ENCODE measurements around the gene ACVR1. TPM values are rescaled to one million over a fixed set of nuclear protein-coding genes. Genes with fewer than 3 reads are reported as not detected.

Gene ACVR1
- total and polyA plus RNA-seq, 2 of the 13 experiments (the other 11 are each of a cell fraction or from before 2014, with no cell fraction given) = 2.3 to 5.4 TPM

DNA sequence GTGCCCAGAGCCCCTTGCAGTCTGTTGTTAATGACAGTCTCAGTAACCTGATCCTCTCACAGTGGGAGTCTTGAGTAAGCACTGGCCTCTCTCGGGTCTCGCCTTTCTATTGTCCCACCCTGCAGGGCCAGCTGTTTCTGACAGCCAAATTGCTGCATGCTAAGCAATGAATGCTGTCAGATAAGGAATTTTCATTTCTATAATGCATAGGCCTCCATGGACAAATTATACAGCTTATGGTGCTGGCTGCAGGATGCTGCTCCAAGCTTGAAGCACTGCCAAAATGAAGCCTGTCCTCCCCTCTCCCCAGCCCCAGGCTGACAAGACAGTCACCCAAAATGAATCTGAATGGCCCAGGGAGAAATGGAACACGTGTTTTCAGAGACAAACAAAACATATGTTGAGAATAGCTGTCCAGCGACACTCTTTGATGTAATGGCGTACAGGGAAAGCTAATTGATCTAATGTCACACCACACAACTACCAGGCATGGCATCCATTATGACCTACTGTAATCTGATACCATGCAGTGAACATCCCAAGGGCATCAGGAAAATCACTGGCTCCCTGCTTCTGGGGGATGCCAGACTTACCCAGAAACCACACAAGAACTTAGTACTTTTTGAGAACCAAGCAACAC lies 36.8 kb downstream of the ACVR1 start (continued):
- TF ChIP-seq, protein P1, sequence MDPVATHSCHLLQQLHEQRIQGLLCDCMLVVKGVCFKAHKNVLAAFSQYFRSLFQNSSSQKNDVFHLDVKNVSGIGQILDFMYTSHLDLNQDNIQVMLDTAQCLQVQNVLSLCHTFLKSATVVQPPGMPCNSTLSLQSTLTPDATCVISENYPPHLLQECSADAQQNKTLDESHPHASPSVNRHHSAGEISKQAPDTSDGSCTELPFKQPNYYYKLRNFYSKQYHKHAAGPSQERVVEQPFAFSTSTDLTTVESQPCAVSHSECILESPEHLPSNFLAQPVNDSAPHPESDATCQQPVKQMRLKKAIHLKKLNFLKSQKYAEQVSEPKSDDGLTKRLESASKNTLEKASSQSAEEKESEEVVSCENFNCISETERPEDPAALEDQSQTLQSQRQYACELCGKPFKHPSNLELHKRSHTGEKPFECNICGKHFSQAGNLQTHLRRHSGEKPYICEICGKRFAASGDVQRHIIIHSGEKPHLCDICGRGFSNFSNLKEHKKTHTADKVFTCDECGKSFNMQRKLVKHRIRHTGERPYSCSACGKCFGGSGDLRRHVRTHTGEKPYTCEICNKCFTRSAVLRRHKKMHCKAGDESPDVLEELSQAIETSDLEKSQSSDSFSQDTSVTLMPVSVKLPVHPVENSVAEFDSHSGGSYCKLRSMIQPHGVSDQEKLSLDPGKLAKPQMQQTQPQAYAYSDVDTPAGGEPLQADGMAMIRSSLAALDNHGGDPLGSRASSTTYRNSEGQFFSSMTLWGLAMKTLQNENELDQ (CRISPR knock-in tag; IDR thresholded peaks at IDR 0.05; ENCODE audit: borderline replicate concordance) = no peak
- TF ChIP-seq U2AF2 (IDR thresholded peaks at IDR 0.05; ENCODE audit: low read depth, low read length) (no peak), SIX4 (CRISPR knock-in tag; IDR thresholded peaks at IDR 0.05) (peak; percentile 91)

GRCh38 chr2:157838442-157839161 lies 37.5 kb downstream of the ACVR1 start:
- peaks cover 76% of the 10 kb centered on the region for H3K4me1 ChIP-seq (ENCODE audit: insufficient read depth, low read length)
- peak; percentile 28; the same call in 1 of the 2 replicates for TF ChIP-seq PHF21A (CRISPR knock-in tag; IDR thresholded peaks at IDR 0.05)
- TF ChIP-seq ZNF556 (CRISPR knock-in tag; IDR thresholded peaks at IDR 0.05; ENCODE audit: borderline replicate concordance) = peak; percentile 95; the same call in 1 of the 2 replicates
- TF ChIP-seq SIX4 (CRISPR knock-in tag; IDR thresholded peaks at IDR 0.05) = 0 out of 2 replicates have a peak, but pooled peaks have one; percentile 22
- 0 out of 2 replicates have a peak, but pooled peaks have one; percentile 14 for TF ChIP-seq ZNF7 (CRISPR knock-in tag; IDR thresholded peaks at IDR 0.05)
- peak; percentile 92 for TF ChIP-seq GATAD2A (CRISPR knock-in tag; IDR thresholded peaks at IDR 0.05)
- peak; percentile 53; the same call in 1 of the 2 replicates for TF ChIP-seq SKIL (CRISPR knock-in tag; IDR thresholded peaks at IDR 0.05; ENCODE audit: borderline replicate concordance)
- peak; percentile 55; the same call in 1 of the 2 replicates for TF ChIP-seq NFIC (IDR thresholded peaks at IDR 0.05; ENCODE audit: low read length)
- no peak for TF ChIP-seq ZFP90 (CRISPR knock-in tag; IDR thresholded peaks at IDR 0.05; ENCODE audit: borderline replicate concordance)
- TF ChIP-seq ZNF724P (CRISPR knock-in tag; IDR thresholded peaks at IDR 0.05; ENCODE audit: borderline replicate concordance) = no peak
- peak; percentile 67; the same call in 1 of the 2 replicates for TF ChIP-seq POGZ (CRISPR knock-in tag; IDR thresholded peaks at IDR 0.05)
- TF ChIP-seq ZNF614 (CRISPR knock-in tag; IDR thresholded peaks at IDR 0.05; ENCODE audit: borderline replicate concordance) = peak; percentile 58; the same call in 1 of the 2 replicates
- TF ChIP-seq TFE3 (CRISPR knock-in tag; IDR thresholded peaks at IDR 0.05) = peak; percentile 62; the same call in 1 of the 2 replicates
- TF ChIP-seq ELF4 (CRISPR knock-in tag; IDR thresholded peaks at IDR 0.05; ENCODE audit: borderline replicate concordance) = peak; percentile 73; the same call in 1 of the 2 replicates

More at GRCh38 chr2:157838442-157839161, 37.5 kb downstream of the ACVR1 start:
- DNase-seq (ENCODE audit: low spot score) (peak; percentile 88), ATAC-seq (peak; percentile 87), FAIRE-seq (peak; percentile 73)
- no peaks in the 10 kb centered on the region for H3K79me2 ChIP-seq (ENCODE audit: insufficient read depth, low read length)
- H3K4me2 ChIP-seq (ENCODE audit: low read depth, low read length) = peak overlapping the region; percentile 96
- in situ Hi-C loops (cut with HindIII; ENCODE audit: extremely low pct_ligation_motif_present, low pct_unique_long_range_greater_than_20kb) = no loop called here
- 9% methylated on average over 4 of the region's 4 CpGs for WGBS (ENCODE audit: low lambda C conversion rate)
- BruUV-seq (replicated peaks) = no TSS peak
- H3K9ac ChIP-seq (ENCODE audit: insufficient read depth, low read depth, low read length) = peak overlapping the region; percentile 68
- H4K20me1 ChIP-seq (ENCODE audit: insufficient read depth, low read length) = no peaks in the 10 kb centered on the region
- no peaks in the 10 kb centered on the region for H3K9me3 ChIP-seq (ENCODE audit: low read length)
- H3K27ac ChIP-seq (ENCODE audit: extremely low read length, insufficient read depth, low read length) = peak overlapping the region; percentile 85
- peak overlapping the region; percentile 53 to 63 (median 55); a peak in 5 of 6 replicates for H3K4me3 ChIP-seq (replicated peaks in 1 of 3; ENCODE audit: insufficient read depth in 1 of 3, low read depth in 2 of 3, low read length in 3 of 3)
- no peaks in the 10 kb centered on the region for H3K27me3 ChIP-seq (ENCODE audit: control insufficient read depth in 1 of 2, insufficient read depth in 2 of 2, low read length in 2 of 2)
- intact Hi-C loops (cut with micrococcal nuclease; ENCODE audit: unreplicated experiment) = loop anchor here (1.0 to 5.0 kb wide), 2 partner anchors 38 to 56 kb away; partner anchors contain the start of gene ACVR1
- no peaks in the 10 kb centered on the region for H3K36me3 ChIP-seq (replicated peaks in 1 of 2; ENCODE audit: control insufficient read depth in 1 of 2, insufficient read depth in 2 of 2, low read length in 2 of 2)
- CTCF ChIA-PET (ENCODE audit: low intra/inter-chr PET ratio, low total read pairs) = no interaction called here
- H2AFZ ChIP-seq (ENCODE audit: low read length) = no peak overlapping the region
- POLR2A ChIA-PET = interaction anchor here (1.2 to 4.0 kb wide), 4 partner anchors 8 to 292 kb away, joined by 3 to 26 read pairs (median 4); partner anchors contain the start of gene ACVR1
